Stimulated activated CD8-positive, alpha-beta memory T cell treated with anti-CD3 and anti-CD28 coated beads, Interleukin-15, amount 100 ng/mL, for 1 hour (primary cell): Measurements from ENCODE around the gene SUSD1.
"Not testable (repeated sequence)": the region's sequence is repeated elsewhere in the genome, so short reads cannot be mapped to it uniquely, and the experiment has no call there.

ENCODE experiments used
- DNase-seq: peaks from one replicate; pipeline ENCODE4 v3.0.0-alpha.2; 2020; ENCODE audit warnings: low read depth

Gene SUSD1

DNA sequence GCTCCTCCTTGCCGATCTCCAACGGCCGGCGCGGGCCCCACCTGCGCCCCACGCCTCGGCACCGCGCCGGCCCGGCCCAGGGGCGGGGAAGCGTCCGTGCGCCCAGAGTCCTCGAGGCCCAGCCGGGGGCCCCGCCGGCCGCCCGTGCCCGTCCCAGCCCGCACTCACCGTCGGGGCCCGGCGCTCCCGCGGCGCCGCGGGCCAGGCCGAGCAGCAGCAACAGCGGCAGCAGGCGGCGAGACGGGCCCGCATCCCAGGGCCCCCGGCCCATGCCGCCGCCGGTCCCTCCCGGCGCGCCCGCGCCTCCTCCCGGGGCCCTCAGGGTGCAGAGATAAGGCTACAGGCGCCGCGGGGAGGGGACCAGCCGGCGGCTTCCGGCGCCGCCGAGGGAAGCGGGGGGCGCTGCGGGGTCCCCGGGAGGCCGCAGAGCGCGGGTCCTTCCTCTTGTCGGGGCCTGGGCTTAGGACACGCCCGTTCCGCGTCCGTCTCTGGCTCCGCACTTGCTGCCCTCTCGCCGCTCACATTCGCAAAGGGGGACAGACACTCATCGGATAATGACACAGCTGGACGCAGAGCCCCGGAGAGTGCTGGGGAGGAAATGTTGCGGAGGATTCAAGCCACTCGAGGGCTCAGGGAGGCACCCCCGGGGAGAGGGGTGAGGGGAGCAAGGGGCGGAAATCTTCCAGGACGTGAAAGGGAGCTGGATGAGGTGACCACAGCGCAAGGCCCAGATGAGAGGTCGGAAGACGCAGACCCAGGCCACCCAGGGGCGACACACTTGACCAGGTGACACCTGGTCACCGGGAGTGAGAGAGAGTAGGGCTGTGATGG, at the start of gene SUSD1:
Gene SUSD1, minus strand, starts transcription at position 333 of the 831 bp plus-strand sequence. Its CDS starts 62 bp downstream, at position 271.
- DNase-seq: no peak

DNA sequence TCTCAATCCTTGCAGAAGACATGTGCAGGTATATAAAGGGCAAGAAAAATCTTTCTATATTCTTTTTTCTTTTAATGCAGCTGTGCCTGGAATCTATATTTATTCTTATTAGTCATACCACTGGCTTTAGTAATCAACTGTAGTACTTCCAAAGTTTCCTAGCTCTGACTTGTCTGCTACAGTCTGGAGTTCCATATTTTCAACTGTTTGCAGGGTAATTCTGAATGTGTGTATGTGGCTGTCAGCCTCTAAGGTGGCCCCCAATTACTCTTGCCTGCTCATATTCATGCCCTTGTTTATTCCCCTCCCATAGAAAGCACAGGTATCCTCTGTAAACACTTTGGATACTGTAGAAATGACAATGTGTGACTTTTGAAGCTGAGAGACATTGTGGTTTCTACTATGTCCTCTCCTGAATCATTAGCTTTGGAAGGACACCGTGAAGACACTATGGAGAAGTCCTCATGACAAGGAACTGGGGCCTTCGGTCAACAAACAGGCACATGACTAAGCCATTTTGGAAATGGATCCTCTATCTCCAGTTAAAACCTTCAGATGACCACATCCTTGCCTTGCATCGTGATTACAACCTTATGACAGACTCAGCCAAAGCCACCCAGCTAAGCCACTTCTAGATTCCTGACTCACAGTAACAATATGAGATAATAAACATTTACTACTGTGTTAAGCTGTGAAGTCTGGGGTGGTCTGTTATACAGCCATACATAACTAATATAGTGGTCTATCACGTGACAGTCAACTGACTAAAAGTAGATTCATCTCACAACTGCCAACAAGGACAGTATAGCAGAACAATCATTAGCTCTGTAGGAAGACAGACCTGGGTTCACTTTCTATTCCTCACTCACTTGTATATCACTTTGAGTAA, 49.5 kb upstream of the SUSD1 start:
- no peak for DNase-seq

DNA sequence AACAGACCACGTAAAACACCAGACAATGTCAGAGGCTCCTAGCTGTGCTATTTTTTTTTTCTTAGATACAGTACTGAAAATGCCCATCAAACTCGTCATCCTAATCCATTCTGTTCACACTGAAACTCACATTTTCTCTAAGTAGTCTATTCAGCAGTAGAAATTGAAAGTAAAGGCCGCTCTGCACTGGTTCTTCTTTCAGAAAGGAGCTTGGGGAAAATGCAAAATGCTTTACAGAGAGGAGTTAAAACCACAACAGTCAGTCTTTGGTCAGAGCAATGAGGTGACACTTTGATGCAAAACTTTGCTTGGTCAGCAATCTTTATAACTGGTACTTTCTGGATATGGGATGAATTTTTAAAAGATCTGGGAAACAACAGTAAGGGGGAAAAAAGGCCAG, 43.8 kb upstream of the SUSD1 start:
- no peak for DNase-seq

DNA sequence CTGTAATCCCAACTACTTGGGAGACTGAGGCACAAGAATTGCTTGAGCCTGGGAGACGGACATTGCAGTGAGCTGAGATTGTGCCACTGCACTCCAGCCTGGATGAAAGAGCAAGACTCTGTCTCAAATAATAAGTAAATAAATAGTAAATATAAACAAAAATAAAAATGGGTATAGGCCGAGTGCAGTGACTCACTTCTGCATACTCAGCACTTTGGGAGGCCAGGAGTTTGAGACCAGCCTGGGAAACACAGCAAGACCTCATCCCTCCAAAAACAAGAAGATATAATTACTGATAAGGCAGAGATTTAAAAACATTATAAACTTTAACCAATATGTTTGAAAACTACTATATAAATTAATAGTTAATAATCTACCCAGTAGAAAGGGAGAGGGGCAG, 37.8 kb upstream of the SUSD1 start:
- DNase-seq: no peak

DNA sequence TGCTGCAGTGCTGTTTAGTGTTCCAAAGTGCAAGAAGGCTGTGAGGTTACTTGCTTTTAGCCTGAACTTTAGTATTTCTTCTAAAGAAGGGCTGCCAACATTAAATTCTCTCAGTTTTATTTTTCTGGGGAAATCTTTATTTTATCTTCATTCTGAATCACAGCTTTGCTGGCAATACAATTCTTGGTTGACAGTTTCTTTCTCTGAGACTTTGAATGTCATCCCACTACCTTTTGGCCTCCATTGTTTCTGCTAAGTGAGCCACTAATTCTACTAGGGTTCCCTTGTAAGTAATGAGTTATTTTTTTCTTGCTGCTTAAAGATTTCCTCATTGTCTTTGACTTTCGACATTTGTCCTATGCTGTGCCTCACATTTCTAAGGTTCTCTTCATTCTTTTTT, 32.4 kb upstream of the SUSD1 start:
- no peak for DNase-seq

DNA sequence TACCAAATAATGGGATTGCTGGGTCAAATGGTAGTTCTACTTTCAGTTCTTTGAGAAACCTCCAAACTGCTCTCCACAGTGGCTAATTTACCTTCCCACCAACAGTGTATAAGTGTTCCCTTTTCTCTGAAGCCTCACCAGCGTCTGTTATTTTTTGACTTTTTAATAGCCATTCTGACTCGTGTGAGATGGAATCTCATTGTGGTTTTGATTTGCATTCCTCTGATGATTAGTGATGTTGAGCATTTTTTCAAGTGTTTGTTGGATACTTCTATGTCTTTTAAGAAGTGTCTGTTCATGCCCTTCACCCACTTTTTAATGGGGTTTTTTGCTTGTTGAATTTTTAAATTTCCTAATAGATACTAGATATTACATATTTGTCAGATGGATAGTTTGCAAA, 28.4 kb upstream of the SUSD1 start:
- DNase-seq: no peak

DNA sequence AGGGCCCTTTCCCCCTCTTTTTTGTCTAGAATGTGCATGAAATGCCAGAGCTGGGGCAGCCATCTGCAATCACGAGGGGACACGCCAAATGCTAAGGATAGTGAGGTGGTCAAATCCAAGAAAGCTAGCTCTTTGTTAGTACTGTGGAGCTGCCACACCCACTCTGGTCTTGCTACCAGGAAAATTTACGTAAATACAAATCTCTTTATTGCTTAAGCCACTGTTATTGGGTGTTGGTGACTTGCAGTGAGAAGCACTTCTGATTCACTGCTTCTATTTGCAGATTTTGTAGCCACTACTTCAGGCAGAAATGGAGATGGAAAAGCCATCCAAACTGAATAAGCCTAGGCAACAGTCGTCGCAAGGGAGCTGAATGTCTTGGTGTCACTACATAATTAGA, 25.6 kb upstream of the SUSD1 start:
- DNase-seq: no peak

DNA sequence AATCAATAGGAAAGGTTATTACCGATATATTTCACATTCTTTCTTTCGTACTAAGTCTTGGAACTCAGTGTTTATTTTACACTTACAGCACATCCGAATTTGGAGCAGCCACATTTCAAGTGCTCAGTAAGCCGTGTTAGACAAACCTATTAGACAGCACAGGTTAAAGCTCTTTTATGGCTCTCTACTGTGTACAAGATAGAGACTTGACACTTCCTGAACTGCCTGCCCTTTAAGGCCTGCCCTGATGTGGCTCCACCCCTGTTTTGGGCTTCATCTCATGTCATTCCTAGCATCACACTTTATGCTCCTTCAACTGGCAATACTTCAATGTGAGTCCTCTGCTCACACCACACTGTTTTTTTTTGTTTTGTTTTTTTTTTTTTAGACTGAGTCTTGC, 23.5 kb upstream of the SUSD1 start:
- no peak for DNase-seq

DNA sequence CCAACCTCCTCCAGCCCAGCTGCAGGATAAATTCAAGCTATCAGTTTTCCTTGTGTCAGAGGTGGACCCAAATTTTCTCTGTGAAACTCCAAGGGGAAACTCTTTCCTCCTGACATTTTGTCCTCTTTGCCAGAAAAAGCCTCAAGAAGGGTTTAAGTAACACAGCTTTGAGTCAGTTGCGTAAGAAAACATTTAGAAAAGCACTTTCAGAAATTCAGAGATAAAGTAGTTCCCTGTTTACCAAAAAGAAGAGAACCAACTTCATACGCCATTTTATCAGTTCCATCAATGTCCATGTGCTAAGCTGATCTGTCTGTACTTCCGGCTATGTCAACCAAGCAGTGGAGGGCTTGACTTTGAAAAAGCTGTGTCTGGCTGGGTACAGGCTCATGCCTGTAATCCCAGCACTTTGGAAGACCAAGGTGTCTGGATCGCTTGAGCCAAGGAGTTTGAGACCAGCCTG, 19.9 kb upstream of the SUSD1 start:
- no peak for DNase-seq

DNA sequence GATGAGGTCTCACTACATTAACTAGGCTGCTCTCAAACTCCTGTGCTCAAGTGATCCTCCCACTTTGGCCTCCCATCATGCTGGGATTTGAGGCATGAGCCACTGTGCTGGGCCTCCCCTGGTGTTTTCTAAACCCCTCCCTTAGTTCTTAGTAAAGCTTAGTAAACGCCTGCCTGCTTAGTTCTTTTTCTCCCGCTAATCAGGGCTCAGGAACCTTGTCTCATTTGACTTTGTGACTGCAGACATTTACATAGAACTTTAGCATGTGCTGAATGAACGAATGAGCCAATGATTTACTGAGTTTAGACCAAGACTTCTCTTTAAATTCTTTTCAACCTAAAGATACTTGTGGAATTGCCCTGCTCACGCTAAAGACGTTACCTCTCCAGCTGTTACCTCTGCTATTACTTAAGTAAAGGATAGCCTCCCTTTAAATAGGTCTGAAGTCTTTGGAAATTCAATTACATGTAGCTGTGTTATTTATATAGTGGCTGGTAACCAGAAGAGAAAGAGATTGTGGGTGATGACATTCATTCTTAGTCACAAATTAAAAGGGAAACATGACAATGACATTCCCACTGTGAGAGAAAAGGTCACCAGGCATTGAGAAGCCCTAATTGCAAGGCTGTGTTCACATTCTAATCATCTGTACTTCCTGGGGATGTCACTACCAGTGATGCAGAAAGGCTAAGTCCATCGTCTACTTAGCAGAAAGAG, 18.6 kb upstream of the SUSD1 start:
- no peak for DNase-seq

DNA sequence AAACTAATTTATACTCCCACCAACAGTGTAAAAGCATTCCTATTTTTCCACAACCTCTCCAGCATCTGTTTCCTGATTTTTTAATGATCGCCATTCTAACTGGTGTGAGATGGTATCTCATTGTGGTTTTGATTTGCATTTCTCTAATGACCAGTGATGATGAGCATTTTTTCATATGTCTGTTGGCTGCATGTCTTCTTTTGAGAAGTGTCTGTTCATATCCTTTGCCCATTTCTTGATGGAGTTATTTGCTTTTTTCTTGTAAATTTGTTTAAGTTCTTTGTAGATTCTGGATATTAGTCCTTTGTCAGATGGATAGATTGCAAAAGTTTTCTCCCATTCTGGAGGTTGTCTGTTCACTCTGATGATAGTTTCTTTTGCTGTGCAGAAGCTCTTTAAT, 15.2 kb upstream of the SUSD1 start:
- not testable (repeated sequence) for DNase-seq

DNA sequence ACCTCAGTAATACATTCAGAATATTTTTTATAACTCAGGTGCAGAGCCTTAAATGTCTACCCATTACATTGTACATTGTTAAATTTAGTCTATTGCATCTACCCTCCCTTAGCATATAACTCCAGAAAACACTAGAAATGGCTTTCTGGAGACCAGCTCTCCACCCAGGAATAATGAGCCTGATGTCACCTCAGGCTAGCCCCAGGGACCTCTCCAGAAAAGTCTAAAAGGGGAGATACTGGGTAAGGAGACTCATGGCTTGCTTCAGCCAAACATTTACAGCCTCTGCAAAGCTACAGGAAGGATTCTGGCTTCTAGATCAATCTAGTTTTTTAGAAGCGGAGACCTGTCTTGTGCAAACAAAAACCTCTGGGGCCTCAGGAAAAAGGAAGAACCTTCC, 13.8 kb upstream of the SUSD1 start:
- DNase-seq: no peak

DNA sequence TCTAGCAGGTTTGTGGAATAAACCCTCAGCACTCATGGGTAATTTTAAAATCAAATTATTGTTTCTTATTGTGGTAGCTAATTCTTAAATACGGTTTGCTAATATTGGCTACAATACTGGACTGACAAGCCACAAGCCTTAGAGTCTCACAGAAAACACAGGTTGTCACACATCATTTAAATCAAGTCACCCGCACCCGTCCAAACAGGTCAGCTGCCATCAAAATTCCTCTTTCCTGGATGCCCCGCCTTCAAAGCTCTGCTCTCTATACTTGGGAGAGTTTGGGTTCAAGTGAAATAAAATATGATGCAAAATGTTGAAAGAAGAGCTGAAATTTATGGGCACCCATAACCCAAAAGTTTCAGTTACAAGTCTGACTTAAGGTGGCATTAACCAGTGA, 12.3 kb upstream of the SUSD1 start:
- DNase-seq: no peak

DNA sequence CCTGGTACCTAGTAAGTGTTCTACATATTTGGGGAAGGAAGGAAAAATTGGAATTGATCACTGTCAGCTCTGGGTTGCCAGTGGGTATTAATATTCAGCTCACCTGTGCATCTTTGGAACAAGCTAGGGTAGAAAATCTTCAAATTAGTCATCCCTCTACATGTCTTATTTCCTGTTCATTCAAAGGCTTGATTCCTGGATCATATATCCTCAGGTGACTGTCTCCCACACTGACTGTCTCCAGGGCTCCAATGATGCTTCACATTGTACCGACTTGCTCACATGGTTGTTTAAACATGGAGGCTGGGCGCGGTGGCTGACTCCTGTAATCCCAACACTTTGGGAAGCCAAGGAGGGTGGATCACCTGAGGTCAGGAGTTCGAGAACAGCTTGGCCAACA, 11.6 kb upstream of the SUSD1 start:
- DNase-seq: no peak

DNA sequence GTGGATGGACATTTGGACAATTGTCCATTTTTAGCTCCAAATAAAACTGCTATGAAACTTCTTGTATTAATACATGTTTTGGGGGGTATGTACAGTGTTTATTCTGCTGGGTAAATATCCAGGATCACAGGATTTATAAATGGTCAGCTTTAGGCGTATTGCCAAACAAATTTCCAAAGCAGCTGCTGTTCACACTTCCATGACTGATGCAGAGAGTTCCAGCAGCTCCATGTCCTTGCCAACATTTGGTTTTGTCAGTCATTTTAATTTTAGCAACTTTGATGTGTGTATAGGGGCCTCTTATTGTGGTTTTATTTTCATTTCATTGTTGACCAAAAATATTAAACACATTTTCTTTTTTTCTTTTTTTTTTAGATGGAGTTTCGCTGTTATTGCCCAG, 9.8 kb upstream of the SUSD1 start:
- DNase-seq: no peak

DNA sequence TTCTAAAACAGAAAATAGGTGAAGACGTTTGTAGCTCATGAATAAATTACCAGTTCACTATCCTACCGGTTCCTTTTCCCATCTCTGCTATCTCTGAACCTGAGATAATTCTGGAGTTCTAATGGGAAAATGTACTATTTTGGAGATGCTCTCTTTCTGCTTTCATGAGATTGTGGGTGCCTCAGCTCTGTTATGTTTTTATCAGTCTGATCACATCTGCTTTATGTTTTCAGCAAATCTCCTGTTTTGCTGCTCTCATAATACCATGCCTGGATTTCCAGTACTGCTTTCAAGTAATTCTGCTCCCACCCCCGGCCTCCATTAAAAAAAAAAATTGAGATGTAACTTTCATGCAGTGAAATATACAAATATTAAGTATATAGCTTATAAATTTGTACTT, 9.1 kb upstream of the SUSD1 start:
- DNase-seq: no peak

DNA sequence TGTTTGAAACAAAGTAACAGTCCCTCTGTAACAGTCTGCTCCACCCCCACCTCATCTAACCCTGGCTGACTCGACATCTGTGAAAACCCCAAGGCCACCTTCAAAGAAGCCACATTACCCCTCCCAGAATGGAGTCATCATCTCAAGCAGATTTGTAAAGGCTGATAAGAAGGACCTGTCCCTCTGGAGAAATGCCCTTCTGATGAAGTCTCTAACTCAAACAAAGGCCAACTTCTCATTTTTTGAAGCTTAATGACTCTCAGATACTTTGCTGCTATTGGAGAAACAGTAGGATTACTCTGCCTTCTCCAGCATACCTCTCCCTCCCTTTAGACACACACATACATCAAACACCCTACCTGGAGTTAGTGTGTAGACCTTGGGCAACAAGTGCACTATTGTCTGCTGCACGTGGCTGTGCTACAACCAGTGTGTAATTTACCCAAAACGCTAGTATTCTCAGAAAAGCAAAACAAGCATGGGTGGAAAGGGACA, 5.3 kb upstream of the SUSD1 start:
- no peak for DNase-seq

DNA sequence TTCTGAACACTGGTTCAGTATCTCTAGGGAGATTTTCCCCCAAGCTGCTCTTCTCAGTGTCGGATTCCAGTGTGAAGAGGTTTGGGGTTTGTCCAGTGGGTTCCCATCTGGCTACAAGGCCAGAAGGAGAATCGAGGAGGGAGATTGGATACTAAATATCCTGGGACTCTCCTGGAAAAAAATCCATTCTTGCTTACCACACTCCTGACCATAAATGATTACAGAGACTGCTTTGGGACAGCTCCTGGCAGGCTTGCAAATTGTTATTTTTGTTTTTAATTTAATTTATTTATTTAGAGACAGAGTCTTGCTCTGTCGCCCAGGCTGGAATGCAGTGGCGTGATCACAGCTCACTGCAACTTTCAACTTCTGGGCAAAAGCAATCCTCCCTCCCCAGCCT, 4.7 kb upstream of the SUSD1 start:
- DNase-seq: no peak

DNA sequence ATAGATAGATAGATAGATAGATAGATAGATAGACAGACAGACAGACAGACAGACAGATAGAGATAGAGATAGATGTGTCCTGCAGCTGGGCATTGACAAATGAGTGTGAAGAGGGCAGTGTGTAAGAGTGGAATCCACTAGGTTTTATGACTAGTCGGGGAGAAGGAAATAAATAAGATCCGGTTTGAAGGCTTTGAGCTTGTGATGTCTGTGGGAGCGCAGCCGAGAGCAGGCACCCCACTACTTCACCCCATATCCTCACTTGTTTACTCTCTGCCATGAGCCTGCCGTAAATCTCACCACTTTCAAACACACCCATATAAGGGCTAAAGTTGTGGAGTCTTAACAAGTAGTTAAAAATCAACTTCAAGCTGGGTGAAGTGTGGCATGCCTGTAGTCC, 1.4 kb upstream of the SUSD1 start:
- DNase-seq: no peak

DNA sequence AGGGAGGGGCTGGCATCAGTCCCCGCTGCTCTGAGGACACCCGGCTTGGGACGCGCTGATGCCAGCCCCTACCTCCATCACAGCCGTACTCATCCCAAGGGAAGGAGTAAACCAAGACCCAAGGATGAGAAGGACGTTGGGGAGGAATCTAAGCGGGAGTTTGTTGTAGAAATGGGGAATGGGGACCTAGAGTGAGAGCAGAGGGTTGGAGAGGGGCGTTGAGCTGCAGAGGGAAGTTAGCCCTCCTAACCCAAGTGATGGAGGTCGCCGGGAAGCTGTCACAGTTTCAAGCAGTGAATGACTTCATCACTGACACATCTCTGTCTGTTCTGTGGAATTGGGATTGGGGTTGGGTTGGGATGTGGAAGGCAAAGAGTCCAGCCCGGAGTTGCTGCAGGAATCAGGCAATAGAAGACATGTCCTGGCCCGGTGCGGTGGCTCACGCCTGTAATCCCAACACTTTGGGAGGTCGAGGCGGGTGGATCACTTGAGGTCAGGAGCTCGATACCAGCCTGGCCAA, 759 bp upstream of the SUSD1 start:
- DNase-seq: no peak

DNA sequence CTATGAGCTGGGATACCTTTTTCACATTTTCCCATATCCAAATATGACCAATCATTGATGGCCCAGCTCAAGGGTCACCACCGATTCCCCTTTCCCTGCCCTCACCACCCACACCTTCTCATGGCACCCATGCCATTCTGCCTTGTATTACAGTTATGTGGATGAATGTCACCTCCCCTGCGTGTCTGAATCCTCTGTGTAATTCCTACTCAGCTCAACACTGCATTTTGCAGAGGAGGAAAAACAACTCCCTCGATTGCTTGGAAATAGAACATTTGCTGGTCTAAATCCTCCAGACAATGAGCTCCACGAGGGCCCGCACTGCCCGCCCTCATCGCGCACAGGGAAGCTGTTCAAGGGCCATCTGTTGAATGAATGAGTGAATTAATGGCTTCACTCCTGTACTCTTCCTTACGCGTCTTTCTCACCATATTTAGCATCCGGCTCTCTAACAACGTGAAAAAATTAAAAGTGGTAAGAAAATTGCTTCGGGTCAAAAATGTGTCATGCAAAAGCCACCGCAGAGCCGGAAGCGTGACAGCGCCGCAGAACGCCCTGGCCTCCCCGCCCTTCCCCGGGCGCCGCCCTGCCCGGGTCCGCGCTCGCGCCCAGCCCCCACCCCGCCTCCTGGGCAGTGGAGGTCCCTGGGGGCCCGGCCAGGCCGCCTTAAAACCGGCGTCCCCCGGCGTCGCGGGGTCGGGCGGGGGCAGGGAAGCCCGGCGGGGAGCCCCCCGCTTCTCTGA, 704 bp downstream of the SUSD1 start:
- peak; percentile 38 for DNase-seq
